Activated CD8-positive, alpha-beta memory T cell treated with anti-CD3 and anti-CD28 coated beads, Interleukin-2, amount 50 U/mL, for 1 hour (primary cell): Measurements from ENCODE around the gene EN1.
A peak's percentile ranks its signal among the peaks of the same experiment; 100 is the strongest.

Source experiments
- DNase-seq: peaks from one replicate; pipeline ENCODE4 v3.0.0-alpha.2; 2020; ENCODE audit errors: extremely low read depth

EN1 gene

GRCh38 chr2:118855451-118856279 is 8.2 kb upstream of the EN1 start:
- peak; percentile 31 for DNase-seq

GRCh38 chr2:118854507-118855345 is 7.3 kb upstream of the EN1 start:
- no peak for DNase-seq

GRCh38 chr2:118853651-118854291 is 6.3 kb upstream of the EN1 start:
- no peak for DNase-seq

GRCh38 chr2:118853129-118853640 is 5.7 kb upstream of the EN1 start:
- DNase-seq: no peak

- DNase-seq: no peak
These were observed 5.2 kb upstream of the EN1 start for GRCh38 chr2:118852605-118853128.

GRCh38 chr2:118851650-118852049 is 4.2 kb upstream of the EN1 start:
- DNase-seq: no peak

GRCh38 chr2:118850901-118851415 is 3.5 kb upstream of the EN1 start:
- no peak for DNase-seq

- DNase-seq: no peak
These were observed 2.9 kb upstream of the EN1 start for GRCh38 chr2:118850168-118850900.

- no peak for DNase-seq
These were observed 2.0 kb upstream of the EN1 start for GRCh38 chr2:118849226-118850167.

- no peak for DNase-seq
These were observed 1.2 kb upstream of the EN1 start for GRCh38 chr2:118848381-118849225.

- DNase-seq: no peak
These were observed 319 bp upstream of the EN1 start for GRCh38 chr2:118847762-118848172.

- no peak for DNase-seq
These were observed 951 bp downstream of the EN1 start for GRCh38 chr2:118846442-118846952.

GRCh38 chr2:118845522-118846441 is 1.7 kb downstream of the EN1 start:
- DNase-seq: no peak

GRCh38 chr2:118845005-118845521 is 2.4 kb downstream of the EN1 start:
- DNase-seq: no peak

GRCh38 chr2:118844261-118845004 is 3.0 kb downstream of the EN1 start:
- no peak for DNase-seq

GRCh38 chr2:118843483-118844132 is 3.8 kb downstream of the EN1 start:
- DNase-seq: no peak
